Measurements from ENCODE around the gene MFSD12. TPM values are rescaled to one million over a fixed set of nuclear protein-coding genes. Genes with fewer than 3 reads are reported as not detected.

Gene MFSD12
- total and polyA plus RNA-seq, 8 donors = 32.2 to 90.2 (median 46.7) TPM

DNA sequence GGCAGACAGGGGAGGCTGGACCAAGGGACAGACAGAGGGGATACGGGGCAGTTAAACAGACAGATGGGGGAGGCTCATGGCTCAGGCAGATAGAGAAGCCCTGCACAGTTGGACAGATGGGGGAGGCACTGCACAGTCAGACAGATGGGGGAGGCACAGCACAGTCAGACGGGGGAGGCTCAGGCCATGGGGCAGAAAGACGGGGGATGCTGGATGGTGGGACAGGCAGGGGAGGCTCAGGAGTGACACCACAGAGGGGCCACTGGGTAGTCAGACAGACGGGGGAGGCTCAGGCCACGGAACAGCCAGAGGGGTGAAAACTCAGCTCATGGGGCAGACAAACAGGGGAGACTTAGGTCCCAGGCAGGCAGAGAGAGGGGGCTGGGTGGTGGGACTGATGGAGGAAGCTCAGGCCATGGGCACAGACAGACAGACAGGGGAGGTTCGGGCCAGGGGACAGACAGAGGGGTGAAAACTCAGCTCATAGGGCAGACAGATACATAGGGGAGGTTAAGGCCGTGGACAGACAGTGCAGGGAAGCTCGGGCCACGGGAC lies 886 bp downstream of the MFSD12 start:
- peaks cover 11 to 58% of the 10 kb centered on the region in 2 donors for H3K4me1 ChIP-seq
- TF ChIP-seq, protein P1, sequence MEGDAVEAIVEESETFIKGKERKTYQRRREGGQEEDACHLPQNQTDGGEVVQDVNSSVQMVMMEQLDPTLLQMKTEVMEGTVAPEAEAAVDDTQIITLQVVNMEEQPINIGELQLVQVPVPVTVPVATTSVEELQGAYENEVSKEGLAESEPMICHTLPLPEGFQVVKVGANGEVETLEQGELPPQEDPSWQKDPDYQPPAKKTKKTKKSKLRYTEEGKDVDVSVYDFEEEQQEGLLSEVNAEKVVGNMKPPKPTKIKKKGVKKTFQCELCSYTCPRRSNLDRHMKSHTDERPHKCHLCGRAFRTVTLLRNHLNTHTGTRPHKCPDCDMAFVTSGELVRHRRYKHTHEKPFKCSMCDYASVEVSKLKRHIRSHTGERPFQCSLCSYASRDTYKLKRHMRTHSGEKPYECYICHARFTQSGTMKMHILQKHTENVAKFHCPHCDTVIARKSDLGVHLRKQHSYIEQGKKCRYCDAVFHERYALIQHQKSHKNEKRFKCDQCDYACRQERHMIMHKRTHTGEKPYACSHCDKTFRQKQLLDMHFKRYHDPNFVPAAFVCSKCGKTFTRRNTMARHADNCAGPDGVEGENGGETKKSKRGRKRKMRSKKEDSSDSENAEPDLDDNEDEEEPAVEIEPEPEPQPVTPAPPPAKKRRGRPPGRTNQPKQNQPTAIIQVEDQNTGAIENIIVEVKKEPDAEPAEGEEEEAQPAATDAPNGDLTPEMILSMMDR (IDR thresholded peaks at IDR 0.05) = no peak
- no peak for ATAC-seq
- H3K9me3 ChIP-seq = no peaks in the 10 kb centered on the region
- H3K27me3 ChIP-seq = no peaks in the 10 kb centered on the region
- no peaks in the 10 kb centered on the region for H3K36me3 ChIP-seq
- peak overlapping the region in 1 of 2 donors; percentile 83 for H3K27ac ChIP-seq
- H3K4me3 ChIP-seq = peak overlapping the region; percentile 90 to 91
- intact Hi-C loops (cut with DNase I) = no loop called here
- DNase-seq = no peak

GRCh38 chr19:3555653-3556422 lies 1.5 kb downstream of the MFSD12 start:
- H3K36me3 ChIP-seq = peaks cover 0 to 3% of the 10 kb centered on the region in 2 donors
- H3K4me1 ChIP-seq = peaks cover 11 to 58% of the 10 kb centered on the region in 2 donors
- H3K4me3 ChIP-seq = peak overlapping the region in 1 of 2 donors; percentile 90
- DNase-seq (no peak), ATAC-seq (no peak)
- H3K9me3 ChIP-seq = no peaks in the 10 kb centered on the region
- TF ChIP-seq, protein P1 (IDR thresholded peaks at IDR 0.05) = no peak
- intact Hi-C loops (cut with DNase I) = no loop called here
- no peaks in the 10 kb centered on the region for H3K27me3 ChIP-seq
- H3K27ac ChIP-seq = no peak overlapping the region

DNA sequence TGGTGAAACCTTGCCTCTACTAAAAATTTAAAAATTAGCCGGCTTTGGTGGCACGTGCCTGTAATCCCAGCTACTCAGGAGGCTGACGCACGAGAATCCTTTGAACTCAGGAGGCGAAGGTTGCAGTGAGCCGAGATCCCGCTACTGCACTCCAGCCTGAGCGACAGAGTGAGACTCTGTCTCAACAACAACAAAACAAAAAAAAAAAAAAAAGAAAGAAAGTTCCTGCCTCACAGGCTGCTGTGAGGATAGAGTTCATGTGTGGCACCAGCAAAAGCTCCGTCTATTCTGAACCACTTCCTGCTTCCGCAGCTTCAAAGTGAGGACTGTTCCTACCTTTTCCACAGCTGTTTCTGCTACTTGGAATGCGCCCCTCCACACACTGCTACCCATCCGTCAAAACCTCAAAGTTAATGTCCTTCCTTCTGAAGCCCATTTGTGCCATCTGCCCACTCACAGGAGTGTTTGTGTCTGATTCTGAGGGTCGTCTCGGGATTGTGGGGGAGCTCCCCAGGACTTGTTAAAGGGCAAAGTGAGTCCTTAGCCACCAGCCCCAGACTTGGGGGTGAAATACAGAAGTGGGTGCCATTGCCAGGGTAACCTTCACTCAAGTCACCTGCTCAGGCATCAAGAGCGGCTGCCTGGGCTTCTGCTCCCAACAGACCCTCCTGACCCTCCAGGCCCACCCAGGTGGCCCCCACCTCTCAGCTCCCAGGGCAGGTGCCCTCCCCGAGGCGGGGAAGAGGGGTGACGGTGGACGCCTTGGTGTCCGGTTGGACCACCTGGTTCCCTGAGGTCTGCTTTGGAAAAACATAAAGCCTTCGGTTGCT lies 2.9 kb downstream of the MFSD12 start:
- Histone ChIP-seq H3K4me1 (peaks cover 11 to 58% of the 10 kb centered on the region in 2 donors), H3K4me3 (no peak overlapping the region), H3K27me3 (no peaks in the 10 kb centered on the region), H3K27ac (peak overlapping the region; percentile 54 to 82), H3K9me3 (no peaks in the 10 kb centered on the region), H3K36me3 (peaks cover 0 to 11% of the 10 kb centered on the region in 2 donors)
- TF ChIP-seq, protein P1 (IDR thresholded peaks at IDR 0.05) = no peak
- DNase-seq = no peak
- ATAC-seq = no peak
- intact Hi-C loops (cut with DNase I) = no loop called here

DNA sequence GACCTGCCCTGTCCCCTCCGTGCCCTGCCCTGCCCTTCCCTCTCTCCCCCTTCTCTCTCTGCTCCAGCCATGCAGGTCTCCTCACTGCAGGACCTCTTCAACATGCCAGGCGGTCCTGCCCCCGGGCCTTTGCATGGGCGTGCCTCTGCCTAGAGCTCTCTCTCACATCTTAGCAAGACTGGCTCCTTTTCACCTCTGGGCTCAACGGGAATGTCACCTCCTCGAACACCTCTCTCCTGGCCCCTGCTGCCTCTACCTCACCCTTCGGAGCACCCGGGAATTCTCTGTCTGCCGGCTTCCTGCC lies 5.6 kb downstream of the MFSD12 start:
- Histone ChIP-seq H3K4me3 (no peak overlapping the region), H3K4me1 (peaks cover 11 to 67% of the 10 kb centered on the region in 2 donors), H3K27ac (no peak overlapping the region), H3K9me3 (no peaks in the 10 kb centered on the region), H3K27me3 (no peaks in the 10 kb centered on the region), H3K36me3 (peaks cover 0 to 29% of the 10 kb centered on the region in 2 donors)
- intact Hi-C loops (cut with DNase I) = no loop called here
- DNase-seq (no peak), ATAC-seq (no peak)
- TF ChIP-seq, protein P1 (IDR thresholded peaks at IDR 0.05) = no peak

Measured in left lung (tissue), 10 donors.